Endothelial cell of hepatic sinusoid (primary cell): ENCODE results near the gene HDAC4.

Source experiments
- in situ Hi-C: cut with HindIII; loops from 2 replicates; pipeline ENCODE4 v1.10.0; 2017; ENCODE audit warnings: low sequenced_read_pairs

The HDAC4 gene

GRCh38 chr2:239015901-239016675, 384.7 kb downstream of the HDAC4 start:
- in situ Hi-C loops = no loop called here

GRCh38 chr2:239015218-239015900, 385.5 kb downstream of the HDAC4 start:
- in situ Hi-C loops = no loop called here

GRCh38 chr2:239014458-239015217, 386.2 kb downstream of the HDAC4 start:
- in situ Hi-C loops = no loop called here

- in situ Hi-C loops = no loop called here
These were observed 387.2 kb downstream of the HDAC4 start for GRCh38 chr2:239013678-239013976.

- in situ Hi-C loops = no loop called here
These were observed 387.7 kb downstream of the HDAC4 start for GRCh38 chr2:239012936-239013677.

GRCh38 chr2:239012228-239012627, 388.6 kb downstream of the HDAC4 start:
- in situ Hi-C loops = no loop called here

GRCh38 chr2:239009589-239009961, 391.2 kb downstream of the HDAC4 start:
- in situ Hi-C loops = no loop called here

GRCh38 chr2:239008677-239009588, 391.9 kb downstream of the HDAC4 start:
- in situ Hi-C loops = no loop called here

GRCh38 chr2:239008004-239008403, 392.8 kb downstream of the HDAC4 start:
- in situ Hi-C loops = no loop called here

- in situ Hi-C loops = no loop called here
These were observed 394.1 kb downstream of the HDAC4 start for GRCh38 chr2:239006622-239007285.

GRCh38 chr2:239005586-239005985, 395.2 kb downstream of the HDAC4 start:
- in situ Hi-C loops = no loop called here

- in situ Hi-C loops = loop anchor here (5.0 kb wide), 1 partner anchor 487 kb away; no protein-coding TSS in a partner anchor
These were observed 396.4 kb downstream of the HDAC4 start for GRCh38 chr2:239004274-239005015.

- in situ Hi-C loops = loop anchor here (5.0 kb wide), 1 partner anchor 486 kb away; no protein-coding TSS in a partner anchor
These were observed 397.1 kb downstream of the HDAC4 start for GRCh38 chr2:239003624-239004273.

- in situ Hi-C loops = loop anchor here (5.0 kb wide), 1 partner anchor 486 kb away; no protein-coding TSS in a partner anchor
These were observed 397.7 kb downstream of the HDAC4 start for GRCh38 chr2:239002954-239003623.

- in situ Hi-C loops = loop anchor here (5.0 kb wide), 1 partner anchor 485 kb away; no protein-coding TSS in a partner anchor
These were observed 398.2 kb downstream of the HDAC4 start for GRCh38 chr2:239002591-239002953.

GRCh38 chr2:239001794-239002193, 399.0 kb downstream of the HDAC4 start:
- in situ Hi-C loops = loop anchor here (5.0 kb wide), 1 partner anchor 484 kb away; no protein-coding TSS in a partner anchor

- in situ Hi-C loops = loop anchor here (5.0 kb wide), 1 partner anchor 483 kb away; no protein-coding TSS in a partner anchor
These were observed 400.2 kb downstream of the HDAC4 start for GRCh38 chr2:239000500-239001073.
